GM20431 (cell line): ENCODE measurements around the gene PPFIBP1.
"Not testable (repeated sequence)": the region's sequence is repeated elsewhere in the genome, so short reads cannot be mapped to it uniquely, and the experiment has no call there.

Experiments
- in situ Hi-C: fragments of 300-500 bp; cut with MseI, MboI; formaldehyde crosslinking; loops from one replicate; pipeline ENCODE4 v1.15.0; 2020; ENCODE audit warnings: low sequenced_read_pairs; ENCODE audit not compliant: unreplicated experiment

The PPFIBP1 gene

GRCh38 chr12:27537855-27538675 is 14.1 kb downstream of the PPFIBP1 start:
- in situ Hi-C loops = no loop called here

- in situ Hi-C loops = no loop called here
Observed at GRCh38 chr12:27539191-27539631, 15.2 kb downstream of the PPFIBP1 start.

- in situ Hi-C loops = no loop called here
Observed at GRCh38 chr12:27541031-27541719, 17.2 kb downstream of the PPFIBP1 start.

DNA sequence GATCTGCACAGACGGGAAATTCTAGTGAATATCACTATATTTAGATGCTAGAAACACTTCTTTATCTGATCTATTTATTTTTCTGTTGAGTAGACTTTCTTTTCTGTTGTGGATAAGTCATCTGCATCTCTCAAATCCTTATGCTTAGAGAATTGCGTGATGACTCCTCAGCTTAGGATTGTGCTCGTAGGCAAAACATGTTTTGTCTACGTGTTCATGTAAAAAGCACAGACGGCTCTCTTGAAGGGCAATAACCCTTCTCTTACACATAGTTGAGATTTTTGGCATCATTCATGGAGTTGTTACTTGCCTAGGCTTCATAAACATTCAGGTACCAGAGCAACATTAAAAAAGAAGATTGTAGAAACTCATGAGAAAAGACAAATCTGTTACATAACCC is 18.6 kb downstream of the PPFIBP1 start:
- in situ Hi-C loops = no loop called here

DNA sequence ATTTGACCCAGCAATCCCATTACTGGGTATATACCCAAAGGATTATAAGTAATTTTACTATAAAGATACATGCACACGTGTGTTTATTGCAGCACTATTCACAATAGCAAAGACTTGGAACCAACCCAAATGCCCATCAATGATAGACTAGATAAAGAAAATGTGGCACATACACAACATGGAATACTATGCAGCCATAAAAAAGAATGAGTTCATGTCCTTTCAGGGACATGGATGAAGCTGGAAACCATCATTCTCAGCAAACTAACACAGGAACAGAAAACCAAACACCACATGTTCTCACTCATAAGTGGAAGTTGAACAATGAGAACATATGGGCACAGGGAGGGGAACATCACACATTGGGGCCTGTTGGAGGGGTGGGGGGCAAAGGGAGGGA is 20.9 kb downstream of the PPFIBP1 start:
- in situ Hi-C loops = not testable (repeated sequence)

DNA sequence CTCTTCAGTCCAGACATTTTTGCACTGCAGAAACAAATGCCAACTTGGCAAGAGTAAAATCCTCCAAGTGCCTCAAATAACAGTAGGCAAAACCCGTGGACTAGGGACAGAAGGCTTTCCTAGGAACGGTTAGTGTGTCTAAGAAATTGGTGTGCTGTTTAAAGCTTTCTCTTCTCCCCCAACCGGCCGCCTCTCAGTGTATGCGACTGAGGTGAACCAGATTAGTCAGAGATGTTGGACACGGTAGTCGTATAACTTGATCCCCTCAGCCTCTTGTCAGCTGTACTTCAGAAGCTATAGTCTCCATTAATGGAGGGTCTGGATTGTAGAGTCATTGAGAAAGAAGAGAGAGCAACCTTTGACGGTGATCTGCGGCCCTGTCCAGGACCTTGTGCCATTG is 21.7 kb downstream of the PPFIBP1 start:
- in situ Hi-C loops = no loop called here

GRCh38 chr12:27547592-27547991 is 23.6 kb downstream of the PPFIBP1 start:
- in situ Hi-C loops = no loop called here

DNA sequence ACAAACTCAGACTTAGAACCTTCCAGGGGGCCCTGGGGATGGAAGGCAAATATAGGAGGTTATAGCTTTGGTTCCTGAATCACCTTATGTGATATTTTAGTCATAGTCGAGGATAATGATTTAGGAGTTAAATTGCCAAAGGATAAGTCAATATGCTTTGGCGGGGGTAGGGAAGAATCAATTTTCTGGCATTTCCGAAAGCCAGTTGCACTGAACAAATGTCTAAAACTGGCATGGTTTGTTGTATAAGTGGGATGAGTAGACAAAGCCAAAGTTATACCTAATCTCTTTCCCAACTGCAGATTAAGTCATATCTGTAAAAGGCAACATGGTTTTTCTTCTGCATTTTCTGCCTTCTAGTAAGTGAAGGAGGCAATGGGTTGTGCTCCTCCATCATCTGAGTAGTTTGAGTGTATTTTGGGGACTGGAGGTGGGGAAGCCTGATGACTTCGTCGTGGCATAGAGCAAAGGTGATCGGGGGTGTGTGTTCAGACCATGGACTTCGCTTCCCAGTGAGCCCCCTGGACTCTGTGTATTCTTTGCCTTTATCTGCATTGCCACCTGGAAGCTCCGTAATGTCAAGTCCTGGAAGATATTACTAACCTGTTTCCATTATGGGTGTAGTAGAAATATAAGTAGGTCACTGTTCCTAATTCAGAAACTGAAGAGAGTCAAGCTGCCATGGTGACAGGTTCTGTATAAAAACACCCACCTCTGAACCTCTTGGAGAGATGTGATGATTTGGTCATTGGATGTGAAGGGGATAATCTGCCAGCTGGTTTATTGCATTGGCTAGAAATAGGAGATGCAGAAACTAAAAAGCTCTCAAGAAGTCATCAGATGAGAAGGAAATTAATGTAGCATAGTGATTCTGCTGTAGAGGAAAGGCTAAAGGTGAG is 24.5 kb downstream of the PPFIBP1 start:
- in situ Hi-C loops = no loop called here

DNA sequence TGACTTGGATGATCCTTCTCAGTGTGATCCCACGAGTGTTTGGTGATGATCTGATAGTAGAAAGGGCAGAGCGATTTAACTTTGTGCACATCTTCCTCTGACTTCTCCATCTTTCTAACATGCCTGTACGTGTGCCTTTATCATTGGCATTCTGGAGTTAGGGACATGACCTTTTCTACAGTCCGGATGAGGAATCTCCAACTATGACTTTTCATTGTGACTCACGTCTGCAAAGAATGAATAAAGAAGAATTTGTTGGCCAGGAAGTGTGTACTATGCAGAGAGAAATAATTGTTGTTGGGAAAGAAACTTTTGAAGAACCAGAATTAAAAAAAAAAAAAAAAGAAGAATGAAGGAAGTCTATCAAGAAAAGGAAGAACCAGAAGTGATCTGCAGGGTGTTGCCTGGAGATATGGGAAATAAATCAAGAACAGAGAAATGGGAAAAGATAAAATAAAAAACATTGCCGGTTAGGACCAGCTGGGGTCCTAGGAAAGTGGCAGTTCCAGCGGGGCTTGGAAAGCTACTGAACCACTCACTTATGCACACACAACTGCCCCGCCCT is 25.3 kb downstream of the PPFIBP1 start:
- in situ Hi-C loops = no loop called here

GRCh38 chr12:27549801-27550652 is 26.0 kb downstream of the PPFIBP1 start:
- in situ Hi-C loops = no loop called here

- in situ Hi-C loops = no loop called here
Observed at GRCh38 chr12:27550653-27550975, 26.6 kb downstream of the PPFIBP1 start.

DNA sequence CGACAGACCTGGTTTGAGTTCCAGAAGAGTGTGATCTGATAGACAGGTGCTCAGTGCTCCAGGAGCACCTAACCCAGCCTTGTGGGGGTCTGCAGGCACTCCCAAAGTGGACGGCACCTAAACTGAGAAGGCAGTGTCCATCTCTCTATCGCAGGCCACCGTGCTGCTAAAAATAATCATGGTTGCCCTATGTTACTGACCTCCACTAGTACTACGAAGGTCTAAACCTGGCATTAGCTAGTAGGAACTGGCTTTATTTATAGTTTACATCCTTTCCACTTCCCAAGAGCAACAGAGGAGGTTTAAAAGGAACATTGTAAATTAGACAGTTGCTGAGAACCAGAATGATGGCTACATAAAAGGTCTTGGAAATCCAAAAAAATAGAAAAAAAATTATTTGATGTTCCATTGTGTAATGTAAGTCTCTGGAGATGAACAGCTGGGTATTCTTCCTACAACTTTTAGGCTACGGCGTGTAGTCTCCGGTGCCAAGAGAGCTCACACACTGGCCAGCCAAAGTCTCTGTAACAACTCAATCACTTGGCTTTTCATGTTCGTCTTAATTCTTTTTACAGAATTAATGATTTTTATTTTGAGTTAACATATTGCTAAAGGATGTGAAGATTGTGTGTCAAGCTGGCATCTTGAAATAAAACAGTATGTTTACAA is 27.3 kb downstream of the PPFIBP1 start:
- in situ Hi-C loops = no loop called here

DNA sequence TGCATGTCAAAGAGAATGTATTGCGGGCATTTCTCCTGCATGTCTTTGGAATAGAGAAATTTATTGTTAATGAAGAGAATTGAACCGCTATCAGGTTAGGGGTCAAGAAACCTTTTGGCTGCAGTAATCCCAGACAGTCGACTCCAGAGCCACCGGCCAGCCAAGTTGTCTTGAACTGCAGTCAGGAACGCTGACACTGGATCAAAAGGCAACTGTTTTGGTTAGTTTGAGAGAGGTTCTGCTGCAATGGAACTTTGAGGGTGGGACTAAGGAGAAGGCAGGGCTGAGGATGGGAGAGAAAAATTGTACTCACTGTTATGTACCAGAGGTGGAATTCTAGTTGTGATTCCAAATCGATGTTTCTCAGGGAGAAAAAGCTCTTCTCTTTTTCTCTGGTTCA is 28.2 kb downstream of the PPFIBP1 start:
- in situ Hi-C loops = no loop called here

DNA sequence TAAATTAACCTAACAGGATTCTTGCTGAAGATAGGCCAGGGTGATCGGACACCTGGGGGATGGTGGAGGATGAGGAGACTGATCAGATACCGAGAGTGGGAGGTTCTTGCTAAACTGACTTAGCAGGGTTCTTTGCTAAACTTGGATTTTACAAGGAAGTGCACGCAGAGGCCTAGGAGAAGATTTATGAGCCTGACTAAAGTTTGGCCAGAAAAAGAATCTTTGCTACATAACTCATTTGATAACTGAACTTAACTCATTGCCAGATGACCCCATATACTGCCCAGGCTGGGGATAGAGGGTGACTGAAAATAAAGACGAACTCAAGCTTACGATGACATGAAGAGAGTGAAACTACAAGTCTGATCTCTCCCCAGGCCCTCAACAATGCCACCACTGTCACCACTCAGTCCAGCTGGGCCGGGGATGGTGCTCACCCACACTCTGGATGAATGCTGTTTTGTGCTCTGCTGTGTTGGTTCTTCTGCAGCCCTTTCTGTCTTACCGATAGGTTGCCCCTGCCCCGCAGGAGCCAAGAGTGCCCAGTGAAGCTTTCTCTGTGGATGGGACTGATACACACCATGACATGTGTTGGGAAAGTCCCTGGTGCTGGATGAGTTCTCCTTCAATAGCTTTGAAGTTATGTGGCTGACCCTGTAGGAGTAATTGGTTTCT is 29.0 kb downstream of the PPFIBP1 start:
- in situ Hi-C loops = no loop called here

DNA sequence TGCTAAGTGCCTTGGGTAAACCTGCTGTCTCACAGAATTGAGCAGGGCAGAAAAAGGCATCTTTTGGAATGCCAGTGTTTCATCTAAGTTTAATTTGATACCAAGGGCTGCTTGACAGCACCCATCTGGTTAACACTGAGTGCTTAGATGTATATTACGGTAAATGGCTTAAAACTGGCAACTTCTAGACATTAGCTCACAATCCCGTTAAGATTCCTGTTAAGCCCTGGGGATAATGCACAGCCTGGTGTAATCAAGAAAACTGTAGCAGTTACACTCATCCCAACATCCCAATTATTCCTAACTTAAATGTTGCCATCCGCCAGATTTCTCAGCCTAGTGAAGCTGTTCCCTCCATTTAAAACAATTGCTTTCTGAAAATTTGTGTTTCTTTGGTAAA is 29.9 kb downstream of the PPFIBP1 start:
- in situ Hi-C loops = no loop called here

- in situ Hi-C loops = no loop called here
Observed at GRCh38 chr12:27554421-27555186, 30.6 kb downstream of the PPFIBP1 start.

DNA sequence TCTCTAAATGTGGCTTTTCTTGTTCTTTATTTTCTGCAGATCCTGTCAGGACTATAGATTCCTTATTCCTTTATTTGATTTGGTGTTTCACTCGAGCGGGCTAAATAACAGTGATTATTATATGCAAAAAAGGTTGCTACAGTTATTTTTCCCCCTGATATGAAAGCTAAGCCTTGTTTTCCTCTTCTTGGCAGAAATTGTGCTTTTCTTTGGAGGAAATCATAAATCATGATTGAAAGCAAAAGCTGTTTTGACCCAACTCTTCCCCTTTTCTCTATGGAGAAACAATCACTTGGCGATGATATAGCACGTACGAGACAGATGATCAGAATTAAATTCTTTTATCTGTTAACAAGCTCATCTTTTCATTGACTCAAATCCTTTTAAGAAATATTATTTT is 31.4 kb downstream of the PPFIBP1 start:
- in situ Hi-C loops = no loop called here
